Measurements from ENCODE around the gene NRIP2.
"Not testable (repeated sequence)": the region's sequence is repeated elsewhere in the genome, so short reads cannot be mapped to it uniquely, and the experiment has no call there.

Gene NRIP2

GRCh38 chr12:2863402-2863801 lies 28.6 kb upstream of the NRIP2 start:
- not testable (repeated sequence) for H3K27ac ChIP-seq (replicated peaks); H3K4me3 ChIP-seq (replicated peaks; ENCODE audit: insufficient read depth, low read length); DNase-seq (ENCODE audit: low read depth in 1 of 2, low spot score in 1 of 2); H3K27me3 ChIP-seq (ENCODE audit: insufficient read depth, poor library complexity, severe bottlenecking)

GRCh38 chr12:2862876-2863275 lies 28.0 kb upstream of the NRIP2 start:
- Histone ChIP-seq H3K4me3 (replicated peaks; ENCODE audit: insufficient read depth, low read length) (no peak overlapping the region), H3K27me3 (ENCODE audit: insufficient read depth, poor library complexity, severe bottlenecking) (no peaks in the 10 kb centered on the region), H3K27ac (replicated peaks) (no peak overlapping the region)
- DNase-seq (ENCODE audit: low read depth in 1 of 2, low spot score in 1 of 2): no peak
- no peak for TF ChIP-seq SPI1 (IDR thresholded peaks at IDR 0.05; ENCODE audit: borderline replicate concordance, low read depth)
- TF ChIP-seq REST (IDR thresholded peaks at IDR 0.05; ENCODE audit: insufficient replicate concordance, low read depth): no peak
- TF ChIP-seq CTCF (IDR thresholded peaks at IDR 0.05; ENCODE audit: insufficient read depth, low read length): no peak
- TF ChIP-seq GABPA (IDR thresholded peaks at IDR 0.05; ENCODE audit: low read depth): no peak
- TF ChIP-seq POLR2AphosphoS5 (IDR thresholded peaks at IDR 0.05; ENCODE audit: low read depth): no peak

GRCh38 chr12:2860170-2860569 lies 25.3 kb upstream of the NRIP2 start:
- H3K27ac ChIP-seq (replicated peaks): no peak overlapping the region
- no peaks in the 10 kb centered on the region for H3K27me3 ChIP-seq (ENCODE audit: insufficient read depth, poor library complexity, severe bottlenecking)
- TF ChIP-seq CTCF (IDR thresholded peaks at IDR 0.05; ENCODE audit: insufficient read depth, low read length) (no peak), REST (IDR thresholded peaks at IDR 0.05; ENCODE audit: insufficient replicate concordance, low read depth) (no peak), GABPA (IDR thresholded peaks at IDR 0.05; ENCODE audit: low read depth) (no peak), POLR2AphosphoS5 (IDR thresholded peaks at IDR 0.05; ENCODE audit: low read depth) (no peak), SPI1 (IDR thresholded peaks at IDR 0.05; ENCODE audit: borderline replicate concordance, low read depth) (no peak)

GRCh38 chr12:2858944-2859421 lies 24.1 kb upstream of the NRIP2 start:
- DNase-seq (ENCODE audit: low read depth in 1 of 2, low spot score in 1 of 2): no peak
- TF ChIP-seq POLR2AphosphoS5 (IDR thresholded peaks at IDR 0.05; ENCODE audit: low read depth): 0 out of 2 replicates have a peak, but pooled peaks have one; percentile 11
- no peak for TF ChIP-seq GABPA (IDR thresholded peaks at IDR 0.05; ENCODE audit: low read depth)

More at GRCh38 chr12:2860170-2860569, 25.3 kb upstream of the NRIP2 start:
- H3K4me3 ChIP-seq (replicated peaks; ENCODE audit: insufficient read depth, low read length): no peak overlapping the region
- DNase-seq (ENCODE audit: low read depth in 1 of 2, low spot score in 1 of 2): no peak

GRCh38 chr12:2858334-2858733 lies 23.5 kb upstream of the NRIP2 start:
- TF ChIP-seq SPI1 (IDR thresholded peaks at IDR 0.05; ENCODE audit: borderline replicate concordance, low read depth) (no peak), POLR2AphosphoS5 (IDR thresholded peaks at IDR 0.05; ENCODE audit: low read depth) (peak; percentile 72), REST (IDR thresholded peaks at IDR 0.05; ENCODE audit: insufficient replicate concordance, low read depth) (no peak), GABPA (IDR thresholded peaks at IDR 0.05; ENCODE audit: low read depth) (no peak)
- no peak overlapping the region for H3K4me3 ChIP-seq (replicated peaks; ENCODE audit: insufficient read depth, low read length)
- DNase-seq (ENCODE audit: low read depth in 1 of 2, low spot score in 1 of 2): no peak
- H3K27ac ChIP-seq (replicated peaks): no peak overlapping the region
- H3K27me3 ChIP-seq (ENCODE audit: insufficient read depth, poor library complexity, severe bottlenecking): no peaks in the 10 kb centered on the region

More at GRCh38 chr12:2858944-2859421, 24.1 kb upstream of the NRIP2 start:
- Histone ChIP-seq H3K4me3 (replicated peaks; ENCODE audit: insufficient read depth, low read length) (no peak overlapping the region), H3K27me3 (ENCODE audit: insufficient read depth, poor library complexity, severe bottlenecking) (no peaks in the 10 kb centered on the region), H3K27ac (replicated peaks) (no peak overlapping the region)

Data from HL-60 (cell line).